ENCODE results near the gene LPAR3.

The LPAR3 gene

DNA sequence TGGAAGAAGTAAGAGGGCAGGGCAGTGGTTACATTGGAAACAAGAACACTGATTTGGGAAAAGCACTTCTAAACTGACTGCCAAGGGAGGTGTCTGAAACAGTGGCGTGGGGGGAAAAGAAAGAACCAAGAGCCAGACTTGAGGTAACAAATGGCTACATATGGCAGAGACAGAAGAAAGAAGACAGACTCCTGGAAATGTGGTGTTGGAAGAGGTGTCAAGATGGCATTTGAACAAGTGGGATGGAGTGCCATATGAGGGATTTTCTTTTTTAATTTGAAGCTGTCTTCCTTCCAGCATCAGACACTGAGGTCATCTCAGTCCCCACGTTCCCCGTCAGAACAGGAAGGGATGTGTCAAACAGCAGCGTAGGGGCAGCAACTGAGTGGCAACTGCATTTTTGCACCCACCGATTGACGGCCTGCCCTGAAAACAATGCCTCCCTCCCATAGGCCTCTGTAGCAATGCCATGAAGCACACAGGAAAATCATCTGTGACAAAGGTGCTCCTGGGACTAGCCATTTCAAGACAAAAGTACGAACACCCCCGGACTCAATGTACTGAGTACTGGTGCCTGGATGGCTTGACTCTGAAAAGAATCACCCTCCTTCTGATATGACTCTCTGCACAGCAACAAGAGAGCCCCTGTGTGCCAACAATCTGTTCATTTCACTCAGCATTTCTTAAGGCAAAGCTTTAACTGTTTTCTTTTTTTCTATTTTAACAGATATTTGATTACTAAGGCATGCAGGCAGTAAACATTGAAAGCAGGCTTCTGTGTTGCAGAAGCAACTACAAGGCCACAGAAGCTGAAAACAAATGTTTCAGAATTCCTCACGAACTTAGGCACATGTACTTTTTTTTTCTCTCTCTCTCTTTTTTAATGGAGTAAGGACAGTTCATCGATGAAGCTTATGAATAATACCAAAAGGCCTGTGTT lies 37.0 kb downstream of the LPAR3 start:
- no peak for DNase-seq

DNA sequence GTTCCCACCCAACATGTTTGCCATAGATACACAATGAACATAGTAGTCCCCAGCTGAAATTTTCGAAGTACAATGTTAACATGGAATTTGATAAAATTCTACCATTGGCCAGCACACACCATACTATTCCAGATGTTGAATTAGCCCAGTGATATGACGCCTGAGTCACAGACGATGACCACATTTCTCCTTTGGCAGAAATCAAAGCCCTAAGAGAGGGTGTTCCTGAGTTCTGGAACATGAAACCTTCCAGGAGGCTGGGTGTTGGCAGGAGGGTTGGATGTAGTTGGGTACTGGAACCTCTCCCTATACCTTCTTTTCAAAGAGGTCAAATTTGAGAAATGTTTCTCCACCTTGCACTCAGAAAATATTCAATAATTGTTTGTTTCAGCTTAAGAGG lies 37.8 kb downstream of the LPAR3 start:
- no peak for DNase-seq

DNA sequence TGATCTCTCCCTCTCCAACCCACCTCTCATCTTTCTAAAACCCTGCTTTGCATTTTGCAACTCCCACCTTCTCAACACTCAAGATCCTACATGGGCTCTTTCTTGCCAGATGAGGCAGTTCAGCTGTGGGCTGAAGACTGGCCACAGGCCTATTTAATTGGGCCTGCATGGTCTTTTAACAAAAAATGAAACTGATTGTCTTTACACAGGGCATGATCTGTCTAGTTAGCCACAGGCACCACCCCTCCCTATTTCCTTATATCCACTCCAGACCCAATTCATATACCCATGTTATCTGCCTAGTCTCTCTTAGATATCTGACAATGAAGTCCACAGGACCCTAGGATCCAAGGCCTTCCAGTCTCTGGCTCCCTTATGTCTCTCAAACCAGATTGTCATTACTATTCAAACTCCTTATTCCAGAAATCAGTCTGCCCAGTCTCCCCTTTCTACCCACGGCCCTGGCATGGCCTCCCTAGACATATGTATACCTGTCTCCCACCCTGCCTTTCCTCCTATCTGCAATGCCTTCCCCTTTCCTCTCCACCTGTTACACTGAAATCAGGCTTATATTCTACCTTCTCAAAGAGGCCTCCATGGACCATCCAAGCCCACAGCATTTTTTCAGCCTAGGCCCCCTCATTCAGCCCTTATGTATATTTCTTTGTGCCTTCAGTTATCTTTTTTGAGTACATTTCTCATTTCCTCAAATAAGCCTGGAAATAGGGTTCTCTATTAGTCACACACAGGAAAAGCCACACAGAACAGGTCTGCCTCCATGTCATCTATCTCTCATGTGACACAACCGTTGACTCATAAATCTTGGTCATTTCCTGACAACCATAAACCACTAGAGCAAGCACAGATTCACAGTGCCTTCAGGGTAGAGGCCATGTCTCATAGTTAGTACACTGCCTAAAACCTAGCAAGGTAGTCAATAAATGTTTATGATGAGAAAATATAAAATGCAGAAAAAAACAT lies 39.0 kb downstream of the LPAR3 start:
- no peak for DNase-seq

DNA sequence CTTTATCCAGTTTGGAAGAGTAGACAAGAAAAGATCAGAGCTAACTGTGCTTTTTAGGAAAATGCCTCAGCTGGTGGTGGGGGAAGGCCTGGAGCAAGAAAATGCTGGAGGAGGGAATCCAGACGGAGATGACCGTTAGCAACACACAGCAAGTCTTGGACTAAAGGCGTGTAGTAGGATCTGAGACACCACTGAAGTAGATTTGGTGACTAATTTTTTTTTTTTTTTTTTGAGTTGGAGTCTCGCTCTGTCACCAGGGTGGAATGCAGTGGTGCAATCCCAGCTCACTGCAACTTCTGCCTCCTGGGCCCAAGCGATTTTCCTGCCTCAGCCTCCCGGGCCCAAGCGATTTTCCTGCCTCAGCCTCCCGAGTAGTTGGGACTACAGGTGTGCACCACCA lies 41.2 kb downstream of the LPAR3 start:
- DNase-seq: no peak

DNA sequence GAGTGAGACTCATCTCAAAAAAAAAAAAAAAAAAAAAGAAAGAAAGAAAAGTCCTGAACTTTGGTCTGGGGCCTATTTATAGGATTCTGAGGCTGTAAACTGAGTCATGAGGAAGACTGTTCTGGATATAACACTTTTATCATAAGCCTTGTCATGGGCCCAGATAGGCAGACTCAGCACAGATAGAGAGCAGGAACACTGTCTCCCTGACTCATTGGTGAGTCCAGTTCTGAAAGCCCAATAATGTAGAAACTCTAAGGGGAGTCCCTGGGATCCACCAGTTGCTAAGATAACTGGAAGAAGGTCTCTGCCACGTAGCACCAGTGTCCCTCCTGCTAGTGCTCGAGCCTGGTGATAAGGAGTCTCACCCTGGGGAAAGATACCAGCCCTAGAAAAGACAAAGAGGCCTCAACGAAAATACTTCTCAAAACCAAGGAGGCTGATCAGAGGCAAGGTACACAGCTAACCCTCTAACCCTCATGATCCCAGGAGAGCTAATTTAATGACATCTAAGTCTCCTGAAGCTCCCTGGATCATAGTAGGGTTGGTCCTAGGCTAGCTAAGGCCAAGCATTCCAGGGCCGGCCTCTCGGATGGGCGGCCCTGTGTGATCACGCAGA lies 43.5 kb downstream of the LPAR3 start:
- DNase-seq: no peak

DNA sequence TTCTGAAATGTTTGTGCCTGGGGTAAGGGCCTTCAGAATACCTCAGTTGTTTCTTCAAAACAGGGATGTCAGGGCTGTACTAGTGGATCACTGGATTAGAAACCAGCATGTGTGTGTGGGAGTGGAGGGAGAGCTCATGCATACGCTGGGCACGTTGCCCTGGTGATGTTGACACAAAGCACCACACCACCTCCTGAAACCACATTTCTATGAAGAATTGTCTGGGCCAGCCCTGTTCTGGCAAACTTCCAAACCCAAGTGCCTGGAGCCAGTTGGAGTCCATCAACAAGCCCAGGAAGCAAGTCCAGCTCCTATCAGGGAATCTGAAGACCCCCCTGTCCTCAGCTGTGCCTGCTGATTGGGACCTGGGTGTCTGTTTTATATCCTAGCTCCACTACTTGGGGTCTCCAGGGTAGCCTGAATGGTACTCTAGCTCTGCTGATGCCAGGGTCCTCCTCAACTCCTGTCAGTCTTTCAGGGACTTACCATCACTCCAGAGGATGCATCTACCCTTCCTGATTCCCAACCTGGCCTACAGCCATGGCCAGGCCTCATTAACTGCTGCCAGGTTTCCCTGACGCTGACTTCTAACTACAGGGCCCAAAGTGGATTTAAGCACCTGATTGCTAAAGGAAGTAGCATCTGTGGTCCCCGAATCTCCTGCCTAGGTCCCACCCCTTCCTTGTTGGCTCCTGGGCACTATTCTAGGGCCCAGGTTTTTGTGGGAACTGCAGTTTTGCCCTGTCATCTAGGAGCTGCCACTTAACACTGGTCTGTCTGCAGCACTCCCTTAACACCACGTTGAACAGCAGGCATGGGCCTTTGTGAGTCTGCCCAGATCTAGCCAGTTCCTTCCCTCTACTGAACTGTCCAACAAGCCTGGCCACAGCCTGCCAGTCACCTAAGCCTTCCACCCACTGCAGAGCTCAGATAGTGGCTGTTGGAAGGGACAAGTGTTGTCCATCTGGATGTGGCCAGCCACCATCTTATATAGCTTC lies 45.5 kb downstream of the LPAR3 start:
- DNase-seq: peak; percentile 98

DNA sequence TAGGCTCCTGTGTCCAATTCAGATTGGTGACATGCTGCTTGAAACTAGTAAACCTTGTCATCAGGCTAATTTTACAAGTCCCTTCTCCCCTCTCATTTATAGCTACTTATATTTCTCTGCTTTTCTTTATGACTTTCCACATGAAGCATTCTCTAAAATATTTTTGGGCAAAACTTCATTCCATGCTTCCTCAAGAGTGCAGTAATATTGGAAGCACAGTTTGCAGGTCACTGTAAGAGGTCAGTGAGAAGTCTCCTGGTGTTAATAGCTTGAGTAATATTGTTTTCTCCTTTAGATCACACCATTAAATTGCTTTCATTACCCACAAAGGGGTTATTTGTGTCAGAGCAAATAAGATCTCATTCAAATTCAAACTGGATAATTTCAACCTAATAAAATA lies 46.6 kb downstream of the LPAR3 start:
- DNase-seq: no peak

DNA sequence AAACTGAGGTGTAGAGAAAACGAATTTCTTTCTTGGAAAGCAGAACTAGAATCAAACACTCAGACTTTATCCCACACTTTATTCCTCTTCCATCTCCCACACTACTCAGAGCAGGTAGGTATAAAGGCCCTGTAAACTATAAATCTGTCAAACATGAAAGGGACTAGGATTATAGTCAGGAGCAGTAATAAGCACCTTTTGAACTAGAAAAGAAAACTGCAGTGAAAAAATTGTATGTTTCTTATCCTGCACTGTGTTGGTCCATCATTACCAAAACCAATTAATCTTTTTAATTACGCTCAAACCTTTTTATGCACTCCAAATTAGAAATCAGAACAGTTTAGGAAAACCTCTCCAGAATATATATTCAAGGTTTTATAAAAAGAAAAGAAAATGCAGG lies 47.6 kb downstream of the LPAR3 start:
- no peak for DNase-seq

DNA sequence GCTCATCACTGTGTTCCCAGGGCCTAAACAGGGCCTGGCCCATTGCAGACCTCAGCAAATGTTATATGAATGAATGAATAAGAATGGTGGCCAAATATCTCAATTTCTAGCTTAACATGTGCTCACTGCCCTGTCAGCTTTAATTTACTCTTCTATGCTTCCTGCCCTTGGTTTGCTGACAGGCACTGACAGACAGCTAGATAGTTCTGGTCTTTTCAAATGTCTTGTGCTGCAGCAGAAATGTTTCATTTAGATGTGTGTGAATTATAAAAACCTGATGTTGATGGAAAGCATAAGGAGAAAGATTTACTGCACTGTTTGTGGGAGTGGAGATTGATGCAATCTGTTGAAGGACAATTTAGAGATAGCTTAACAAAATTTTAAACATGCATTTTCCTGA lies 48.9 kb downstream of the LPAR3 start:
- no peak for DNase-seq

DNA sequence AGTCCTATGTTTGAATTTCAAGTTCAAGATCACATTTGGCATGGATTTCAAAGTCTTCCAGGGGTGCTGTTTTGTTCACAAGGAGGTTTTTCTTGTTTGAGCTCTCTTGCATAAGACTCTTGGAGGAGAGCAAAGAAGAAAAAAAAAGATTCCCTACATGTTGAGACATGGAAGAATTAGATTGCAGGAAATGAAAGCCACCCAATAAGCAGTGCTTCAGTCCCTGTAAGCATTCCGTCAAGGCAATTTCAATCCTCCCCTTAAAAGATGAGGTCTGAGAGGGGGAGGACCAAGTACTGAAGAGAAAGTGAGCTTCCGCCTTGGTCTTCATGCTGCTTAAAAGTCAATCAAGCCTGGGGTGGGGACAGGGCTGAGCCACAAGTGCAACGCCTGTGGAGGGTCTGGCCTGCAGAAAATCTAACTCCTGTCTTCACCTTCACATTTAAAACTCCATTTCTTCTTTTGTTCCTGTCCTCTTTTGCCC lies 50.2 kb downstream of the LPAR3 start:
- DNase-seq: no peak

DNA sequence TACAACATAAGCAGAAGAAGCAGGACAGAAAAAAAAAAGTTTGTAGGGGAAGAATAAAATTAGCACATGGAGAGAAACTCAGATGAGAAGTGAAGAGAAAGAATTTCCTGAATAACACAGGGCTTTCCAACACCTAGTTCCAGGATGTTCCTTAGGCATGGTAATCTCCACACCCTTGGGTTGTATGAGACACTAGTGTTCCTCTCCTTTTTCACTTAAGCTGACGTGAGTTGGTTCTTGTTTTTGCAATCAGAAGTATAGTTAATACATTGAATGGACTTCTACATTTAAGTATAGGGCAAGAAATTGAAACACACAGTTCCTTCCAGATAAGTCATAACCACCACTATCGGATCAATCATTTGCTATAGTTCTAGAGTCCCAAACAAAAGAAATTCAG lies 51.0 kb downstream of the LPAR3 start:
- no peak for DNase-seq

DNA sequence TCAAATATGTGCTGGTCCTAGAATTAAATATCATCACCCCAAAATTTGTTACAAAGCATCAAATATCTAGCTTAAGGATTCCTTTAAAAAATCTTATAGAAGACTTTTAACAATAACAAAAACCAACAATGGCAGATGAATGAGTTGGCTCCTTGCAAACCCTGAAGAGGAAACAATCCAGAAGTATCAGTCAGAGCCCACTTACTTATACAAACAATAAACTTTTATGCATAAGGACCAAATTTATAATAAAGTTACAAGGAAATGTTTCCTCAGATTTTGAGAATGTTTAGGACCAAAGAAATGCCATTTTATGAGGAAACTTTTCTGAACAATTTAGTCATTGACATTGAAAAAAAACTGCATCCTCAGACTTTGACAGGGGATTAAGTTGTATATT lies 52.7 kb downstream of the LPAR3 start:
- DNase-seq: no peak

DNA sequence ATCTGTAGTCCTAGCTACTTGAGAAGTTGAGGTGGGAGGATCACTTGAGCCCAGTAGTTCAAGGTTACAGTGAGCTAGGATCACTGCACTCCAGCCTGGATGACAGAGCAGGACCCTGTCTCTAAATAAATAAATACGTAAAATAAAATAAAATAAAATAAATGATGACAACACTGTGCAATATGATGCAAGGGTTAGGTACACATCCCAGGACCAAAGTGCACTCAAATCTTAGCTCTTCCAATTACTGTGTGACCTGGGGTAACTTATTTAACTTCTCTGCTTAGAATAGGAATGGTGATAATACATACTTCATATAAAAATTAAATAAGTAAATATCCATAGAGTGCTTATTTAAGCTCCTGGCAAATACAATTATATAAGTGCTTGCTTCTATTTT lies 53.5 kb downstream of the LPAR3 start:
- no peak for DNase-seq

DNA sequence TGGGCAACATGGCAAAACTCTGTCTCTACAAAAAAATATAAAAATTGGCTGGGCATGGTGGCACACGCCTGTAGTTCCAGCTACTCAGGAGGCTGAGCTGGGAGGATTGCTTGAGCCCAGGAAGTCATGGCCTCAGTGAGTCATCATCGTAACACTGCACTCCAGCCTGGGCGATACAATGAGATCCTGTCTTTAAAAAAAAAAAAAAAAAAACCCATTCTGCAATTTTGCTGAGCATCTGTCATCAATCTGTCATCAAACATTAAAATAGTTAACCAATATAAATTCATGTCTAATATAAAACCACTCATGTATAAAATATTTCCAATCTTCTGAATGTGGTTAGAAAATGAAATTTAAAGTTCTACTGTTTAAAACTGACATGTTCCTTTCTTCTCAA lies 56.9 kb downstream of the LPAR3 start:
- DNase-seq: no peak

DNA sequence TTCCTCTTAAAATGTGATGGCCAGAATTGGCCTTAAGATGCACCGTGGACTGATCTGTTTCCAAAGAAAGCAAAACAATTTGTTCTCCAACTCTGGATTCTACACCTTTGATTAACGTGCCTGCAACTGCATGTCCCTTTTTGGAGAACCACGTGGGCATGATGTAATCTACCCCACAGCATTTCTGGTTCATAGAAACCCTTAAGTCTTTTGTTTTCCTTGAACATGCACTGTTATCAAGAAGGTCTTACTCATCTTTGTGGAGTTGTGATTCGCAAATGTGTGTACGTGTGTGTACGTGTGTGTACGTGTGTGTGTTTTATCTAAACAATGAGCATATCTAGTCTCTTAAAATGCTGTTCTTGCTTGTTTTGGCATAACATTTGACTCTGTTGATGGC lies 57.8 kb downstream of the LPAR3 start:
- DNase-seq: no peak

DNA sequence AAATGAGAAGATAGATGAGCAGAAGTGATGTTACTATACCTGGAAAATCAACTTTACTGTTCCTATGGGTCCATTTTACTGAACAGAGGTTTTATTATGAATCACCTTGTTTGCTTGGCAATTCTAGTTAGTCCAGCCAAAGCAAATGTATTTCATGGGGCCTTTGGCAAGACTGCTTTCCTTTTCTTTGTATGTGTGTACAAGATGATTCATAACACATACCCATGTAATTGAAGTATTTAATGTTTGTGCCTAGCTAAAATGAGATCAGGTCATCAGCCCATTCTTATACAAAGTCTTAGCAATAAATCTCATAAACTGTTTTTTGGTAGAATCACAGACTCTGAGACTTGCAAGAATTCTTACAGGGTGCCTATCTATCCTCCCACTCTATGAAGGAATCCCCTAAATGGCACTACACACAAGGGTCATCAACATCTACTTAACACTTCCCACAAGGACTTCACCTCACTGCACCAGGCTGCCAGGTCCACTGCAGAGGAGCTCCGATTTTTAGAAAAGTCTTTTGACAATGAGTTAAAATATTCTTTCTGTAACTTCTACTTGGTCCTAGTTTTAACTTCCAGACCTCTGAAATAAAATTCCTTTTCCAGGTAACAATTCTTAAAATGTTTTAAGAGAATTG lies 58.5 kb downstream of the LPAR3 start:
- DNase-seq: no peak

DNA sequence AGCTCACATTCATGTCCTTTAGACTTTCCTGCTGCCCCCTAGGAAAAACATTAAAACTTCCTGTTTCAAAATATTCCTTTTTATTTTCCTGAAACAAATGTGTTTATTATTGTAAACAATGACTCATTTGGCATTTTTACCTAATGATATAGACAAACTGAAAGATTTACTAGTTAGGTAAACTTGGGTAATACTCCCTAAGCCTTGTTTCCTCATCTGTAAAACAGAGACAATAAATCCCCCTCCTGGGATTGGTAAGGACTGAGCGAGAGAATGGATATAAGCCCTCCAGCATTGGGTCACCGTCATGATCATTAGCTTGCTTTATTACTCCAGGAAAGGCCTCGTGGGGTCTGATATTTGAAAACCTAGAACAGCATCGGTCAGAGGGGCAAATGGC lies 59.8 kb downstream of the LPAR3 start:
- no peak for DNase-seq

DNA sequence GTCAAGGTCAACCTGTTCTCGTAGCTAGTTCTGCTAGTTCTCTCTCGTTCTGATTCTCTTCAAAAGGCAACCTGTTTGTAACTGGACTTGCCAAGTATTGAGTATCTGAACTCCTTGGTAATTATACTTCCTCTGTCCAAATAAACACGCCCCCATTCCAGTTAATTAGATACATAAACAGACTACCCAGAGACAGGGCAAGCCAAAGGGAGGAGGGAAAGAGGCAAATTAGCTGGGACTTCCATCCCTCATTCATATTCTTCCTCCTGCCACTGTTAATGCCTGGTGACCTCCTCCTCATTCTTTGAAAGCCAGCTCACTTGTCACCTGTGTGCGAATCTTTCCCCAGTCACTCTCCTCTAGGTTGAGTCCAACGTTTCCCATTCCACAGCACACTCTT lies 62.9 kb downstream of the LPAR3 start:
- DNase-seq: peak; percentile 65

DNA sequence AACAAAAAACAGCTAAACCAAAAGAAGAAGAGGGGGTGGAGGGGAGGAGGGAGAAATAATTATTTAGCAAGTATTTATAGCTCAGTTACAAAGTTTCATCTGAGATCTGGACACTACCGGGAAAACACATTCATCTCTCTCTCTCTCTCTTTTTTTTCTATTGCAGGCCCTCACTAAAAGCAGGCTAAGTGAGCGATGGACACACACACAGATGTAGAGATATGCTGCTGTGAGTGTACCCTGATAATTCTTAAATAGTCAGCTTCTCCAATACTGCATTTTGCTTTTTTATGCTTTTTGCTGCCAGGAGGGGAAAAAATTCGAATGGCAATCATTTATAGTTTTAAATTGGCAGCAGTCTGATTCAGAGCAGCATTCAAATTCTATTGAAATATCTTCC lies 65.0 kb downstream of the LPAR3 start:
- DNase-seq: no peak

DNA sequence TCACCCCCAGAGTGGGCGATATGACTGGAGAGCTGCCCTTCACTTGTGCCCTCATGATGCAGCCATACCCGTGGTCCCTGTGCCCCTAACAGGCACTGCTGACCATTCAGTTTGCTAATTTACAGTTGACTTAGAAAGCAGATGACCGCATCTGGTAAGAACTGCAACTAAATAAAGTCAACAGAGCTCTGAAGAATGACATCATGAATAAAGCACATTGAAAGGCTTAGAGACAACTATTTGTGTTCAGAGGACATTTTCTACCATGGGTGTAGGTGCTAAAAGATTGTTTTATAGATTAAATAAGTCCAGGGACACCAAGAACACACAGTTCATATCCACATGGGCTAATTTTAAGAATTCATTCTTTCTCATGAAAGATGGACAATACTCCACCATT lies 65.5 kb downstream of the LPAR3 start:
- no peak for DNase-seq

DNA sequence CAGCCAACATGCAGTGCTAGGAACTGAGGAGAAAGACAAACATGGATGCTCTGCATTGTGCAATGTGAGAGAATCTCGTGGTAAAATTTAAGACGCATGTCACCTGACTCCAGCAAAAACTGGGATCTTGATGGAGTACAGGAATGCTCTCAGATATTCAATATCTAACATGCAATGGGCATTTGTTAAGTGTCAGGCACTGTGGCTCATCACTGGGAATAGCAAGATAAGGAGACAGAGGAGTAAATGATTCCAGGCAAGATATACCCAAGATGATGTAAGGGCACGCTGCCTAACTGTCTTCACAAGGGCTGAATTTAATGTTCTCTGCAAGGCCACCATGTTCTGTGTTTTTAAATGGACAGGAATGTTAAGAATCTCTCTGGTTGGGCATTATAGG lies 67.8 kb downstream of the LPAR3 start:
- no peak for DNase-seq

All from COR-L47 (cell line).